ENCODE results near the gene POU2F3.

The POU2F3 gene

DNA sequence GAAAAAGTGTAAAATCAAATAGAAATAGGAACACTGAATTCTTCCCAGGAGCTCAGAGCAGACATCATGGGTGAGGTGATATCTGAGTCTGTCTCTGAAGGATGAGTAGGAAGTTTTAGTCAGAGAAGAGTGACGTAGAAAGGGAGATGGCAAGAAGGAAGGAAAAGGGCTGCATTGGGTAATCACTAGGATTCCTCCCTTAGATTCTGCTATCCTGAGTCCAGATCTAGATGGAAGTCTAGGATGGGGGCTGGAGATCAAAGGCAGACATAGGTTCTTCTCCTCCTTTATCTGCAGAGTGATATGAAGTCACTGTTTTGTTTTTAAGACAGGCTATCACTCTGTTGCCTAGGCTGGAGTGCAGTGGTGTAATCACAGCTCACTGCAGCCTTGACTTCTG, 30.4 kb downstream of the POU2F3 start:
- no peaks in the 10 kb centered on the region for H4K20me1 ChIP-seq (ENCODE audit: insufficient read depth, low read length)
- H3F3A ChIP-seq (ENCODE audit: insufficient read depth, low read length), result no peaks in the 10 kb centered on the region
- TF ChIP-seq, protein P1, sequence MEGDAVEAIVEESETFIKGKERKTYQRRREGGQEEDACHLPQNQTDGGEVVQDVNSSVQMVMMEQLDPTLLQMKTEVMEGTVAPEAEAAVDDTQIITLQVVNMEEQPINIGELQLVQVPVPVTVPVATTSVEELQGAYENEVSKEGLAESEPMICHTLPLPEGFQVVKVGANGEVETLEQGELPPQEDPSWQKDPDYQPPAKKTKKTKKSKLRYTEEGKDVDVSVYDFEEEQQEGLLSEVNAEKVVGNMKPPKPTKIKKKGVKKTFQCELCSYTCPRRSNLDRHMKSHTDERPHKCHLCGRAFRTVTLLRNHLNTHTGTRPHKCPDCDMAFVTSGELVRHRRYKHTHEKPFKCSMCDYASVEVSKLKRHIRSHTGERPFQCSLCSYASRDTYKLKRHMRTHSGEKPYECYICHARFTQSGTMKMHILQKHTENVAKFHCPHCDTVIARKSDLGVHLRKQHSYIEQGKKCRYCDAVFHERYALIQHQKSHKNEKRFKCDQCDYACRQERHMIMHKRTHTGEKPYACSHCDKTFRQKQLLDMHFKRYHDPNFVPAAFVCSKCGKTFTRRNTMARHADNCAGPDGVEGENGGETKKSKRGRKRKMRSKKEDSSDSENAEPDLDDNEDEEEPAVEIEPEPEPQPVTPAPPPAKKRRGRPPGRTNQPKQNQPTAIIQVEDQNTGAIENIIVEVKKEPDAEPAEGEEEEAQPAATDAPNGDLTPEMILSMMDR (IDR thresholded peaks at IDR 0.05; ENCODE audit: low read length), result no peak
- TF ChIP-seq EZH2 (optimal IDR thresholded peaks at IDR 0.05; ENCODE audit: low read depth, low read length) (no peak), EZH2phosphoT487 (IDR thresholded peaks at IDR 0.05; ENCODE audit: low read length) (no peak)
- no peaks in the 10 kb centered on the region for H3K79me2 ChIP-seq (ENCODE audit: low read length)
- no peak overlapping the region for H3K9ac ChIP-seq (ENCODE audit: low read length)
- H3K4me2 ChIP-seq (ENCODE audit: low read depth, low read length), result no peak overlapping the region
- no peak for DNase-seq
- H3K36me3 ChIP-seq (replicated peaks; ENCODE audit: insufficient read depth, low read length), result no peaks in the 10 kb centered on the region
- no peak overlapping the region for H3K4me3 ChIP-seq (ENCODE audit: low read length)
- no peak overlapping the region for H2AFZ ChIP-seq (ENCODE audit: low read length)
- H3K9me3 ChIP-seq (replicated peaks; ENCODE audit: insufficient read depth, low read length), result no peaks in the 10 kb centered on the region
- no peaks in the 10 kb centered on the region for H3K9me2 ChIP-seq (replicated peaks; ENCODE audit: insufficient read depth, low read length)
- no peak overlapping the region for H3K27ac ChIP-seq (ENCODE audit: low read length)
- no peaks in the 10 kb centered on the region for H3K4me1 ChIP-seq (ENCODE audit: low read length)
- H3K27me3 ChIP-seq (replicated peaks; ENCODE audit: insufficient read depth, low read length), result no peaks in the 10 kb centered on the region

DNA sequence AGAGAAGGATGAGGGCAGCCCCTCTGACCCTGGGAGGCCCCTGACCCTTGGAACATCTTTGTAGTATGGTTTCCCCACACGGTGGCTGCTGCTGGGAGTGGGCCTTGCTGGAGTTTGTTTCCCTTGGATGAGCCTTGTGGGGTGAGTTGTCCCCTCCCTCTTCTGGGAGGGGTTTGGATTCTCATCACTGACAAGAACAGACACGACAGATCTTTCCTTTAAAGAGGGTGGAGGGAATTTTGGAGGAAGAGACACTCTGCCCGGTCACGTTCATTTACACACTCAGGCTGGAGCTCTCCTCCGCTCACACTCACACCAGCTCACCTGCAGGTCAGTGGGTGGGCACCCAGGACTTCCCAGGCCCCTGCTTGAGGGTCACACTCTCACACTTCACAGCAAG, 31.7 kb downstream of the POU2F3 start:
- no peak overlapping the region for H3K9ac ChIP-seq (ENCODE audit: low read length)
- H3K9me2 ChIP-seq (replicated peaks; ENCODE audit: insufficient read depth, low read length), result no peaks in the 10 kb centered on the region
- H3K79me2 ChIP-seq (ENCODE audit: low read length), result no peaks in the 10 kb centered on the region
- H3K27me3 ChIP-seq (replicated peaks; ENCODE audit: insufficient read depth, low read length), result no peaks in the 10 kb centered on the region
- H2AFZ ChIP-seq (ENCODE audit: low read length), result no peak overlapping the region
- no peak for TF ChIP-seq EZH2 (optimal IDR thresholded peaks at IDR 0.05; ENCODE audit: low read depth, low read length)
- TF ChIP-seq, protein P1 (IDR thresholded peaks at IDR 0.05; ENCODE audit: low read length), result no peak
- TF ChIP-seq EZH2phosphoT487 (IDR thresholded peaks at IDR 0.05; ENCODE audit: low read length), result no peak
- H3K36me3 ChIP-seq (replicated peaks; ENCODE audit: insufficient read depth, low read length), result no peaks in the 10 kb centered on the region
- no peaks in the 10 kb centered on the region for H3F3A ChIP-seq (ENCODE audit: insufficient read depth, low read length)
- H3K4me2 ChIP-seq (ENCODE audit: low read depth, low read length), result no peak overlapping the region
- H3K9me3 ChIP-seq (replicated peaks; ENCODE audit: insufficient read depth, low read length), result no peaks in the 10 kb centered on the region
- no peaks in the 10 kb centered on the region for H4K20me1 ChIP-seq (ENCODE audit: insufficient read depth, low read length)
- no peak overlapping the region for H3K4me3 ChIP-seq (ENCODE audit: low read length)
- H3K4me1 ChIP-seq (ENCODE audit: low read length), result no peaks in the 10 kb centered on the region
- H3K27ac ChIP-seq (ENCODE audit: low read length), result no peak overlapping the region
- no peak for DNase-seq

DNA sequence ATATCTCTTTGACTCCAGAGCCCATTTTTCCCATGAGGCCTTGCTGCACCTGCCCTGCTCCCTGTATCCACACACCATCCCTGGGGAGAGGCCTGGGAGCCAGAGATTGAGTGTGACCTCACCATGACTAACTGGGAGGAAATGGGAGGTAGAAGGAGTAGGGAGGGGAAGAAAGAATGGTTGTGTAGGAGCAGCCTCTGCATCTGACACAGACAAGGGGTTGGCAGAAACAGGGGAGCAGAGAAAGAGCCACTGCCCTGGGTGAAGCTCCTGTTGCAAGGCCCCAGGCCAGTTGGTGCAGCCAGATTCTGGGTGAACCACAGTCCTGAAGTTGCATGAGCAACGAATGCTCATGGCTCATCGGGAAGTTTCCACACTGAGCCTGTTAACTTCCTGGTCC, 32.4 kb downstream of the POU2F3 start:
- H3F3A ChIP-seq (ENCODE audit: insufficient read depth, low read length), result no peaks in the 10 kb centered on the region
- H3K36me3 ChIP-seq (replicated peaks; ENCODE audit: insufficient read depth, low read length), result no peaks in the 10 kb centered on the region
- TF ChIP-seq EZH2phosphoT487 (IDR thresholded peaks at IDR 0.05; ENCODE audit: low read length) (no peak), EZH2 (optimal IDR thresholded peaks at IDR 0.05; ENCODE audit: low read depth, low read length) (no peak)
- TF ChIP-seq, protein P1 (IDR thresholded peaks at IDR 0.05; ENCODE audit: low read length), result no peak
- no peak overlapping the region for H3K4me3 ChIP-seq (ENCODE audit: low read length)
- no peak overlapping the region for H2AFZ ChIP-seq (ENCODE audit: low read length)
- H3K79me2 ChIP-seq (ENCODE audit: low read length), result no peaks in the 10 kb centered on the region
- H4K20me1 ChIP-seq (ENCODE audit: insufficient read depth, low read length), result no peaks in the 10 kb centered on the region
- no peaks in the 10 kb centered on the region for H3K9me2 ChIP-seq (replicated peaks; ENCODE audit: insufficient read depth, low read length)
- no peaks in the 10 kb centered on the region for H3K27me3 ChIP-seq (replicated peaks; ENCODE audit: insufficient read depth, low read length)
- H3K4me1 ChIP-seq (ENCODE audit: low read length), result no peaks in the 10 kb centered on the region
- no peak for DNase-seq
- H3K4me2 ChIP-seq (ENCODE audit: low read depth, low read length), result no peak overlapping the region
- no peak overlapping the region for H3K27ac ChIP-seq (ENCODE audit: low read length)
- H3K9ac ChIP-seq (ENCODE audit: low read length), result no peak overlapping the region
- H3K9me3 ChIP-seq (replicated peaks; ENCODE audit: insufficient read depth, low read length), result no peaks in the 10 kb centered on the region
